Amniotic stem cell (primary cell): ENCODE measurements around the gene PNKP.

Source experiments
- DNase-seq: peaks from one replicate; lab custom pipeline; 2025; lab: John Stamatoyannopoulos, UW

The PNKP gene

DNA sequence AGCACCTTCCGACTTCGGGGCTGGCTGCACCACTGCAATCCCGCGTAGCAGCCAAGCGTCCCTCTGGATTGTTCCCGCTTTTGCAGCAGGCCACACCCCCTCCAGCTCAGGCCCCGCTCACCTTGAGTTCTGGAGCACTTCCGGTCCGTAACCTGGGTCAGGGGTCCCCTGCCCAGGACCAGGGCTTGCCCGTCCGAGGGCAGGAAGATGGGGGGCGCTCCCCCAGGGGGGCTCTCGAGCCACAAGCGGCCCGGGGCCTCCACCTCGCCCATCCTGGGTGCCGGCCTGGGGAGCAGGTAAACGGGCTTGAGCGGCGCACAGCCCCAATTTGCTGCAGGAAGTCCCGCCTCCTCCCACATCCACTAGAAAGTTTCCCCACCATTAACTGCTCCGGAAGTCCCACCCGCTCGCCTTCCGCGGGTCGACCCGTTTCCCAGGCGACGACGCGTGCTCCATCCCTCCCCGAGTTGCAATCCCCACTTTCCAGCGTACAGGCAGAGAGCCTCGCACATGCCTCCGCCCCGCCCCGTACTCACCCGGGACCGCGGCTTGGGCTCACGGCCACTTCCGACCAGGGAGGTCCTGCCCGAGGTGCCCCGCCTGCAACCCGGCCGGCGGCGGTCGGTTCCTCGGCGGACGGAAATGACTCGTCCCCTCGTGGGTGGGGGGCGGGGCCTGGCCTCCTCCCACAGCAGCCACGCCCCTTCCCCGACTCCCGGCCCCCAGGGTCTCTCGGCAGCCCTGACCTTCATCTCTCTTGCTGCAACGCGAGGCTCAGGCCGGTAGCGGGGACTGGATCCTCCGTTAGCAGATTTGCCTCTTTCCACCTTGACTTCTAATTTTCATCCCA is at the start of gene PNKP:
Gene PNKP (minus strand): TSS at position 644 of the 850 bp plus-strand sequence. CDS start 372 bp downstream, at position 272.
- DNase-seq: peak; percentile 88

DNA sequence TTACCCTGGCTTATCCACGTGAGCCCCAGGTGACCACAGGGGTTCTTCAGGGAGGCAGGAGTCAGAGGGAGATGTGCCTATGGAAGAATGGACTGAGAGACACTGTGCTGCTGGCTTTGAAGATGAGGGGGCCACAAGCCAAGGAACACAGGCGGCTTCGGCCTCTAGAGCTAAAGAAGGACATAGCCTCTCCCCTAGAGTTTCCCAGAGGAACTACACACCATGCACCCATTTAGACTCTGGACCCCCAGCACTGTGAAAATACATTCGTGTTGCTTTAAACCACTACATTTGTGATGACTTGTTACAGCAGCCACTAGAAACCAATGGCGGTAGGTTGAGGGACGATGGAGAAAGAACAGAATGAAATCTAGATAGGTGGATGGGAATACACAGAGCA is 47.9 kb upstream of the PNKP start:
- DNase-seq: no peak

DNA sequence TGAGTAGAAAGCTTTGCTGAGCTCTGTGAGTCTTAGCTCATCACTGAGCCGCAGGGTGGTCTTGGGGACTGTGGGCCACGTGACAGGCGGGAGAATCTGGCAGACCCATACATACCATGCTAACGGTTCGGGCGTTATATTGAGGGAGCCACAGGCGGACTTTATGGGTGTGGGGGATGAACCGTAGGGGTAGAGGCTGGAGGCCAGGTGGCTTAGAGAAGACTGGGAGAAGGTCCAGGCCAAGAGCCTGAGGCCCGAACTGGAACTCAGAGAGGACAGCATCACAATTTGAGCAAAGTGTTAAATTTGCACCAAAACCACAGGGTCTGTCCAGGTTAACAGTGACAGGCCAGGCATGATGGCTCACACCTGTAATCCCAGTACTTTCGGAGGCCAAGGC is 46.3 kb upstream of the PNKP start:
- no peak for DNase-seq

DNA sequence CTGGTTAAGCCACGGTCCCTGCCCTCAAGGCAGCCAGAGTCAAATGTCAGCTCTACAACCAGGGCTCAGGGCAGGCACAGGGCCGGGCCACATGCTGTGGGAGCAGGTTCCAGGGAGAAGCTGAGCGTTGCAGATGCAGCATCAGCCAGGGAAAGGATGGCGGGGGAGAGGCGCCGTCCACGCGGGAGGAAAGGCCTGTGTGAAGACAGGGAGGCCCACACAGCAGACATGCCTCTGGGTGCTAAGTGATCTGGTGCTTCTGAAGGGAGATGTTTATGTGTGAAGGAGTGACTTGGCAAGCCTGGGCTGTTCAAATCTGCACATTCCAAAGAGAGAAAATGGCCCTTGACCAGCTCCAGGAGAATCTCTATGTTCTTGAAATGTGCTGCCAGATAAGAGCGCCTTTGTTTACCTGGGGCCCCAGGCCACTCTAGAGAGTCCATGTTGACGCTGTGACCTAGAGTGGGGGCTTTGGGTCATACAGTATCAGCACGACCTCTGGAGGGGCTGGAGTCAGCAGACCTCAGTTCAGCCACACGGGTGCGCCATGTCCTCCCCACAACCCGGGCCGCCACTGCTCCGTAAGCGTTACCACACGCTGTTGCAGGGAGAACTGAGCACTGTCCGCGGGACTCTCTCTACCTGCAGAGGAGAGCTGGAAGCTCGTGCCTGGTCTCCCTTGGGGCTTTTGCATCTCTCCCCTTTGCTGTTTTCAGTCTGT is 45.7 kb upstream of the PNKP start:
- no peak for DNase-seq

DNA sequence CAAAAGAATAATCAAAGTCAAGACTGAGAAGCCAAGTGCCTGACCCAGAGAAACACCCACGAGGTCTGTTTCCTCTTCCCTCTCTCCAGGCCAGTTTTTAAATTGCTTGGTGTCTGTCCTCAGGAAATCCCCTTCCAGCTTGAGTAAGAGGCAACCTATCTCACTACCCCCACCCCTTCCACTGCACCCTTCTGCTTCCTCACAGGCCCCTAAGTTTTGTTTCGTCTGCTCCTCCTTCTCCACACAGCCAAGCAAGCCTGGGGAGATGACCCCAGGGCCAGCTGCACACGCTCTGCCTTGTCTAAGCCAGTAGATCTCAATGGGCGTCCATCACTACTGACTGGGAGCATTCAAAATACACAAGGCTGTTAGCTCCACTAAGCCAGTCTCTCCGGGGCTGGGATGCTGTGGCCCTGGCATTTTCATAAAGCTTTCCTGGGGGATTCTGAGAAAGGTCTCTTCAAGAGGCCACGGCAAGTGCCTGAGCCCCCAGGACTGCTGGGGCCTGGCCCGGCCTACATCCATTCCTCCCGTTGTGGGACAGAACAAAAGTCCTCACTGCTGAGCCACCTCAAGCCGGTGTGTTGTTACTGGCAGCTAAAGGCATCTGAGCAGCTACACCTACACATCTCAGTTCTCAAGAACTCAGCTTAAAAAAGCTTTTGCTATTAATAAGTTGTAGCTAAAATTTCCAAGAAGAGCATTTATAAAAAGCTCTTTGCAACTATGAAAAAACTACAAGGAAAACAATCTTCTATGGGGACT is 44.2 kb upstream of the PNKP start:
- DNase-seq: no peak

DNA sequence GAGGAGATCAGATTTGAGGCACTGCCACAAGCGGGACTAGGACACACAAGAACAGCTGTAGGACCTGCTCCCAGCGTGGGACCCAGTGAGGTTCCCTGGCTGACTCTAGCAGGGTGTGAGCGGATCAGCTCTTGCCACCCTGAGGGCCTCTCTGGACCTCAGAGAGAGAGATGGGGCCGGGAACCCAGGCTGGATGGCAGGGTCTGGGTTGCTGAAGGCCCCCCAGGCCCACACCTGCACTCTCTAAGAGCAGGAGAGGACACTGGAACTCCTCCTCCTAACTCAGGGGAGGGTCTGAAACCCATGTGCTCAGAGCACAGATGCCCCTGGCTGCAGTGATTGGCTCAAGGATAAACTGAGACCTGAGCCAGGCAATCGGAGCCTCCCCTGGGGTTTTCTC is 42.8 kb upstream of the PNKP start:
- no peak for DNase-seq

DNA sequence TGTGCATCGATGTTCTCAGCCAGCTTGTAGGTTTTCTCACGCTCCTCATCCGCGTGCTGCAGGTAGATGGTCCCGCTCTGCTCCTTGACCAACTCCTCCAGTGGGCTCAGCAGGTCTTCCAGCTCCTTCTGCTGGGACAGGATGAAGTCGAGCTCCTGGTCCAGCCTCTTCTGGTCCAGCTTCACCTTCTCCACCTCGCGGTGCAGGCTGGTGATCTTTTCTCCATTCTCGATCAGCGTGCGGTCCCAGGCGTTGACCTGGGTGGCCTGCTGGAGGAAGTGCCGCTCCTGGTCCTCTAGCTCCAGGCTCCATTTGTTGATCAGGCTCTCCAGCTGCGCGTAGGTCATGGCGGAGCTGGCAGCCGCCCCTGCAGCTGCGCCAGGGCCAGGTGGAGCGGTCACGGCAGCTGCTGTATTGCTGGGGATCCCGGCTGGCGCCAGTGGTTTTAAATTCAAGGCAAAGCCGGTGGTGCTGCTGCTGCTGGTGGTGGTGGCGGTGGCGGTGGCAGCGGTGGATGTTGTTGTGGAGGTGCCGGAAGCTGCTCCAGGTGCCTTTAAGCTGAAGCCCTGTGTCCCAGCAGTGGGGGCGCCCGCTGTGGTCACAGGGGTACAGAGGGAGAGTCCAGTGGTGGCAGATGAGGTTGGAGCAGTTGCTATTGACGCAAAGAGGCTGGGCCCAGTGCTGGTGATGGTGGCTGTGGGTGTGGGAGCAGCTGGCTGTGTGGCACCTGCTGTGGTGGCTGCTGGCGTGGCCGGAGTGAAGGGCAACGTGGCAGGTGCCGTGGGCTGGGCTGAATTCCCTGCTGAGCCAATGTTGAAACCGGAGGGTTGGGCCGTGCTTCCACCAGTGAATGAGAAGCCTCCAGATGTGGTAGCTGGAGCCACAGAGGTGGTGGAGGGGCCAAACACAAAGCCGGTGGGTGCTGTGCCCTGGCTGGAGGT is 41.4 kb upstream of the PNKP start:
- no peak for DNase-seq

DNA sequence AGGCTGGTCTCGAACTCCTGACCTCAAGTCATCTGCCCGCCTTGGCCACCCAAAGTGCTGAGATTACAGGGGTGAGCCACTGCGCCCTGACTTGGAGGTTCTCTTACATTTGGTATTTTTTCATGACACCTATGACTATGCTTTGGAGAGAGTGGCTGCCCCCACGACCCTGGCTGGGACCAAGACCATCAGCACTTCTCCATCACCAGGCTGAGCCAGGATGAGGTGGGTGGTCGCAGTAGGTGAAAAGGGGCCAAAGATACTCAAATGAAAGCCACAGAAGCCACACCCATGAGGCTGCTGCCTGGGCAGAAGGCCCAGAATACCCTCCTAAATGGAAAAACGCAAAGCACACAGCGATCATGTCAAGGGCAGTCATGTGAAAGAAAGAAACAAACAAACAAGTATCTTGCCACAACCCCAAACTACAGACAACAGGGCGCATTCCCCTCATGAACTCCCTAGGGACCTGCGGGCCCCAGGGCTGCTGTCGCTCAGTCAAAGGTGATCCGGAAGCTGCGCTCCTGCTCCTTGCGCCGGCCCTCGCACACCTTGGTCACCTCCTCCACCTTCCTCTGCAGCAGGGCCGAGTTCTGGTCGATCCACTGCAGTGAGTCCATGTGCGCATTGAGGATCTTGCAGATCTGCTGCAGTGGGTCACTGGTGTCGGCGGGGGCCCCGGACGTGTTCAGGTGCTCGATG is 40.5 kb upstream of the PNKP start:
- no peak for DNase-seq

DNA sequence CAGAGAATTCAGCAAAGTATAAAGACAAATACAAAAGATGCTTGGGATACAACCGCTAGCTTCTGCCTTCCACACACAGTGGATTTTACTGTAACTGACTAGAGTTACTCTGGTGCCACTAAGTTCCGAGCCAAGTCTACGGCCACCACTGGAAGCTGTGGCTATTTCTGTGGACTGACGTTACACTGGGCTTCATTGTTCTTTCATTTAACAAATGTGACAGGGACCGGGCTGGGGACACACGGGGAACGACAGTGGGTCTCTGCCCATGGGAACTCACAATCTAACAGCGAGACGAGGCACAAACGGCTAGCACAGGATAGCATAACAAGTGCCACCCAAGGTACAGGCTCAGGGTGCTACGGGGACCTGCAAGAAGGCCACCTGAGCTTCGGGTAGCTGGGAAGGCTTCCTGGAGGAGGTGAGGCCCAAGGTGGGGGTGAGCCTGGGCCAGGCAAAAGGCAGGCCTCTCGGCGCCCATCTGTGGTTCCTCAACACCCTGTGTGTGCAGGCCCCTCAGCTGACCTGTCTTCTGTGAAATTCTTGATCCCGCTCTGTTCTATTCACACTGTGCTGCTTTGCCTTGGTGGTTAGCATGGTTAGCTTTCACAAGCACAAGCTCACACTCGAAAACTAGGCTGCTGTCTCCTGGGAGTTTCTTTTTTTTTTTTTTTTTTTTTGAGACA is 39.6 kb upstream of the PNKP start:
- DNase-seq: no peak

DNA sequence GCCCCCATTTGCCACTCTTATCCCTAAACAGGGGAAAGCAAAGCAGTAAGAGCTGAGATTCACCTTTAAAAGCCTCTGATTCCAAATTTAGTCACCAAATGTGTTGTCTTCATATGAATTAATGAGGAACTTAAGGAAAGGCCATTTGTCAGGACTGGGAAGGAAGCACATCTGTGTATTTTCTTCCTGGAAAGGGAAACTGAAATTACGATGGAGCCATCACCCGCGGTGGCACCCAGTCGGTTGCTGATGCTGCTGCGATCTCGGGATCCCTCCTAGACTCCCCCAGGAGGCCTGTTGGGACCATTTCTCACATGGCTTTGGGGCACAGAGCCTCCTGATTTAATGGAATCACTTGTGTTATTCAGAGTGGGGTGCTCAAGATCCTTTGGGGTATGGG is 36.8 kb upstream of the PNKP start:
- no peak for DNase-seq

DNA sequence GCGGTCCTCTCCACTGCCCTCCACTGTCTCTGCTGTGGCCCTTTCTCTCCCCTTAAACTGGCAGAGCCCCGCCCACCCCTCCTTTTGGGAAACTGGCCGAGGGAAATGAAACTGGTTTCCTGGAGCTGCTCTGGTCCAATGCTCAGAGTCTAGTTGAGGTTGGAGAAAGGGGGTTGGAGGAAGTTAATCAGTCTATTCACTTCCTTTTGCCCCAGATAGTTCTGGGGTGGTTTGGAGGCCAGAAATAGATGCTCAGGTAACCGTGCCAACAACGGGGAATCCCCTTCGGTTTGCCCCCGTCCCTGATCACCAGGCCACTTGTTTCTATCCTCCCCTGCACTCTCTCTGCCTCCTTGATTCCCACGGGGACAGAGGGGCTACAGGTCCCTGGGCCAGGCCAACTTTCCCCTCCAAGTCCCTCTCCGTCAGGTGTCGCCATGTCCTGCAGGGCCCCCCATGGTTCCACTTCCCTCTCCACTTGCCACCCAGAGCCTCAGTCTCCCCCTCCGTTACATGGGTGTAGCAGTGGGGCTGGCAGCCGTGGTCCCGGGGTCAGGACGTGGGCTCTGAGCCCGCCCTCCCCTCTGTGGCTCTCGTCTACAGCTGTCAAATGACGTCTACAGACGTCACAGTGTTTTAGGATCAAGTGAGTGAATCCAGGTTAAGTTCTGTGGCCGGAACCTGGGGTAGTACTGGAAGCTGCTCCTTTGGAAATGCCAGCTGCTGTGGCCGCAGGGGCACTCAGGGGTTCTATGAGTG is 29.7 kb upstream of the PNKP start, which contains the start of gene IL4I1:
Gene IL4I1 (minus strand): TSS at position 25 of the 759 bp plus-strand sequence. CDS start 727 bp downstream, outside the sequence.
- no peak for DNase-seq

DNA sequence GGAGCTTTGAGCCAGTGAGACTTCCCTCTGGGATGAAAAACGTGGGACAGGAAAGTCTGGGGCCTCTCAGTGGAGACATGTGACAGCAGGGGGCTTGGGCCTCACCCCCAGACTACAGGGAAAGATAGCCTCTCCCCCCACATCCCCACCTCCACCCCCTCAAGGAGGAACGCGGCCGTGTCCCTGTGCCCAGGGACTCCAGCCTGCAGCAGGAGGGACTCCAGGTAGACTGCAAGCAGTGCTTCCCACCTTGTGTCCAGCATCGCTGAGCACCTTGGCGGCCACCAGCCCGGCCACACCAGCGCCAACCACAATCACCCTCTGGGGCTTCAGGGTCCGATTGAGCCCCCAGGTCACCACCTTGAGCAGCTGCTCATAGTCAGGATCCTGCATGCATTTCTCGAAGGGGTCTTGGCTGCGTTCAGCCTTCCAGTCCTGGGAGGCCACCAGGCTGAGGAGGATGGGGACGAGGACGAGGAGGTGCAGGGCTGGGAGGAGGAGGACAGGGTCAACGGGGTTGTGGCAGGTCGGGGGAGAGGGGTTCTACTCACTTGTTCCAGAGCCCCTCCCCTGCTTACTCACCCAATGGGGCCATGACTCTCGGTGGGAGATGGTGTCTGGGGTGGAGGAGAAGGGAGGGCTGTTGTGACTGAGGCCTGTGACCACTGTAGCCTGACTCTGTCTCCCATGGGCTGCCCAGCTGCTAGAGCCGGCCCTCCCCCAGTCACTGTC is 28.4 kb upstream of the PNKP start:
- DNase-seq: no peak

DNA sequence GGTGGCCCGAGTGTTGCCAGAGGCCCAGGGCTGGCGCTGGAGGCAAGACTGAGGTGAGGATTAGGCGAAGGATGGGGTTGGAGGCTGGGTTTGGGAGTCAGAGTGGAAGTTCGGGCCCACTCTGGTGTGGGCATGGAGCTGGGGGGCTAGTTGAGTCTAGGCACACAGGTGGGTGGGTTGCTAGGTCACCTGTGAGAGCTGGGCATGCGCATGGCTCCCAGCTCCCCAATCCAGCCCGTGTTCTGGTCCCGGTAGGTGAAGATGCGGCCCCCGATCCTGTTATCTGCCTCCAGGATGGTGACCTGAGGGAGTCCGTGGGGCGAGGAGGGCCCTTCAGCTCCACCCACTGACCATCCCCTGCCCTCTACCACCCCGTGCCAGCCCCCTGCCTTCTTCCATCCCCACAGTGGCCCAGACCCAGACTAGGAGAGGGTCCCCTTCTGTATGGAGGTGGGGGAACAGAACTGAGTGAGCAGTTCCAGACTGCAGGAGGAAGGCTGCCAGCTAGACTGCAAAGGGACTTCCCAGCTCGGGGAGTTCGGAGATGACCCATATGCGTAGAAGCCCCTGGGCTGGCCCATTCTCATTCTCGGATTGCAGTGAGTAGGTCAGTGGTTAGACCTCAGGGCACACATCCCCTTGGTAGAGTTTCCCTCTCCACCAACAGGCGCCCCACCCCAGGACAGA is 27.6 kb upstream of the PNKP start:
- DNase-seq: no peak

DNA sequence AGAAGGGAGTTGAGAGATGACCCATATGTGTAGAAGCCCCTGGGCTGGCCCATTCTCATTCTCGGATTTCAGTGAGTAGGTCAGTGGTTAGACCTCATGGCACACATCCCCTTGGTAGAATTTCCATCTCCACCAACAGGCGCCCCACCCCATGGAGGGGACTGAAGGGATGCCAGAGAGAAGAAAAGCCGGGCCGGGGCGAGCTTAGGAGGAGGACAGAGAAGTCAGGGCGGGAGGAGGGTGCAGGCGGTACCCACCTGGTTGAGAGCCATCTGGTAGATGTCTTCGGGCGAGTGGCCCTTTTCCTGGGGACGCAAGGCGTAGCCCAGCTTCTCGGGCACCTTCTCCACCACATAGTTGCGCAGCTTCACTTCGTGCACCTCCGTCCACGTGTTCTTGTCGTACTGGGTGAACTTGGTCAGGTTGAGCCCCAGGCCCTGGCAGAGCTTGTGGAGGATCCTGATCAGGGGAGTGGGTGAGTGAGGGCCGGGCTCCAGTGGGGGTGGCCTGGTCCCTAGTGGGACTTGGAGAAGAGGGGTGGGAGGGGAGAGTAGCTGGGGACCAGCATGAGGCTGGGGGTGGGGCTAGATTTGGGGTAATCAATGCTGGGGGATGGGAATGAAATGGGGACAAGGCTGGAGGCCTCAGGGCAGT is 26.8 kb upstream of the PNKP start:
- no peak for DNase-seq

DNA sequence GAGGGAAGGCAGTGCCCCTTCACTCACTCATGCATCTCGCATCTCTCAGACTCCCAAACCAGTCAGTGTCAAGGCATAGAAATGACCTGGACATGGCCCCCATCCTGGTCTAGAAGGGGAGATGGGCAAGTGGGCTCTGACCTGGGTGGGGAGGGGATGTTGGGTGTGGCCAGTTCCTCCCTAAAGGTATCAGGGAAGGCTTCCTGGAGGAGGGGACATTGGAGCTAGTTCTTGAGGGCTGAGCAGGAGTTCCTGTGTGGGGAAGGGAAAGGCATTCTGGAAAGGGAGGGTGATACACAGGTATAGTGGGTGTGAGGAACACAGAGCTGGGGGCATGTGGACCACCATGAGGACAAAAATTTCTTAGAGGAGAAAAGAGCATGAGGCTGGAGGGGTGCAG is 25.3 kb upstream of the PNKP start:
- no peak for DNase-seq

DNA sequence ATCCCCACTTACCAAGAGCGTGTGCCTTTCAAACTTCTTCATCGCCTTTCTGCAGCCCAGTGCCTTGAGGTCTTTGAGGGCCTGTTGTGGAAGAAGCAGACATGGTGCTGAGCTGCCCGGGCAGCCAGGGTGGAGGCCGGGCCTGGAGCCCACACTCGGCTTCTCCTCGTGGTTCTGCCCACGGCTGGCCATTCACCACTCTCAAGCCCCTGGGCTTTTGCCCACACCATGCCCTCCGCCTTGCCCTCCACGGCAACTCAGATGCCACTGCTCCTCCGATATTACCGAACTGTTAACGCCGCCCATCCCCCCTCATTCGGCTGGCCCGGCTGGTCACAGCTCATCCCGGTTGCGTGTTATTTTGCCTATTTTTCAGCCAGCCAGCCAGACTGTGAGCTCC is 24.0 kb upstream of the PNKP start:
- DNase-seq: no peak
